Heart right ventricle (tissue), 16 donors: ENCODE results near the gene ACSS2. TPM values are rescaled to one million over a fixed set of nuclear protein-coding genes. Genes with fewer than 3 reads are reported as not detected.

Experiments
- ATAC-seq, 8 donors: fragments of 200-7000 bp; cut with Tn5 transposase; one replicate each; pipeline ENCODE4 v1.9.1; 2020; ENCODE audit warnings: mild to moderate bottlenecking in 8 of 8, moderate library complexity in 8 of 8, moderate number of reproducible peaks in 1 of 8
- DNase-seq, 2 donors: peaks; one replicate each; pipeline ENCODE4 v3.0.0-alpha.2; 2020
- H3K27ac ChIP-seq, 10 donors: fragments of 200-600 bp; sonication (generic) in 2 of 10; one replicate each; pipeline versions ENCODE4 v1.5.0 to v1.8.0; 2020 to 2022; ENCODE audit warnings: mild to moderate bottlenecking in 3 of 10
- H3K27me3 ChIP-seq, 7 donors: fragments of 200-600 bp; one replicate each; pipeline ENCODE4 v1.8.0; 2021 to 2022; ENCODE audit warnings: mild to moderate bottlenecking in 2 of 7
- H3K36me3 ChIP-seq, 9 donors: fragments of 200-600 bp; sonication (generic) in 1 of 9; one replicate each; pipeline versions ENCODE4 v1.5.0 to v1.8.0; 2020 to 2022; ENCODE audit warnings: mild to moderate bottlenecking in 2 of 9
- H3K4me1 ChIP-seq, 9 donors: fragments of 200-600 bp; sonication (generic) in 1 of 9; one replicate each; pipeline versions ENCODE4 v1.5.0 to v1.8.0; 2020 to 2022; ENCODE audit warnings: mild to moderate bottlenecking in 4 of 9
- H3K4me3 ChIP-seq, 10 donors: fragments of 200-600 bp; sonication (generic) in 2 of 10; one replicate each; pipeline versions ENCODE4 v1.5.0 to v1.8.0; 2020 to 2022; ENCODE audit warnings: mild to moderate bottlenecking in 7 of 10, moderate library complexity in 2 of 10
- H3K9me3 ChIP-seq, 11 donors: fragments of 200-600 bp in 10 of 11; sonication (generic) in 2 of 11; one replicate each; pipeline versions ENCODE4 v1.5.0 to v1.8.0; 2013 to 2022; ENCODE audit warnings: mild to moderate bottlenecking in 2 of 11, control low read depth in 1 of 11, moderate library complexity in 1 of 11
- WGBS, 2 donors: extraction: QIAGEN DNeasy Blood & Tissue Kit; methylation state at CpG; one replicate each; pipeline ENCODE4 v1.1.7; 2013; ENCODE audit warnings: inconsistent platforms in 1 of 2; 5-methylcytosine and 5-hydroxymethylcytosine counted together
- intact Hi-C, 10 donors: fragments of 100-400 bp; cut with DNase I; formaldehyde crosslinking; loops; one replicate each; pipeline versions ENCODE4 v1.11.1 to v1.14.2; 2022
- polyA plus RNA-seq, 2 donors: library from polyadenylated mRNA; stranded (reverse); fragments of 200-250 nt; gene quantifications; one replicate each; pipeline ENCODE4 v1.2.3, GENCODE V29; 2013
- total RNA-seq, 10 donors: library from RNA; stranded (reverse); fragmentation: NEBNext Ultra II Directional in 3 of 10; extraction: Animal tissue kit (Norgen Biotek cat#: 25700) in 3 of 10; gene quantifications; one replicate each; pipeline versions ENCODE4 v1.2.1 to v1.2.4, GENCODE V29; 2021 to 2023
- TF ChIP-seq, protein P1 (sequence below), 9 donors: fragments of 200-600 bp; sonication (generic) in 2 of 9; IDR thresholded peaks; one replicate each; pipeline versions ENCODE4 v1.5.0 to v1.8.0; 2021 to 2022; ENCODE audit warnings: antibody characterized with exemption in 9 of 9, mild to moderate bottlenecking in 5 of 9, moderate library complexity in 1 of 9
- donor health status: Arrhythmogenic right ventricular cardiomyopathy.
- donor health status: ischemic (EF 13 %, LVEDD 7.1; RV severe dilation, severe dysfunction).
- donor health status: healthy with polysubstance abuse.
- donor health status: DM: no; HTN: yes; CAD: no.
- donor health status: DM: no; HTN: no; CAD: no.
- donor health status: ischemic (EF 25% LVEDD 6.9; RV normal size, moderate dysfunction).
- donor health status: ischemic (EF 25% LVEDD 5.7; RV mildly dilated, moderate dysfunction).
- donor health status: healthy.
- donor health status: DM: yes; HTN: yes; CAD: no.
- donor health status: Ischemic cardiomyopathy.
- donor health status: ischemic (EF 35%, LVEDD 5.7; RV mildly dilated, moderate dysfunction).
- donor health status: nonischemic (EF 11% LVEDD 7.7; RV severe dilation, severe dysfunction).
- donor health status: DM: yes; HTN: yes; CAD: no.
- donor health status: PGD.
- donor health status: ischemic (EF 29% LVEDD 5.4; RV normal size, mild dysfunction).
- donor health status: nonischemic (EF 23%, LVEDD 6.1; RV moderate dilation, normal function).

Gene ACSS2
- total and polyA plus RNA-seq, 12 donors: 65.4 to 213 (median 104) TPM

DNA sequence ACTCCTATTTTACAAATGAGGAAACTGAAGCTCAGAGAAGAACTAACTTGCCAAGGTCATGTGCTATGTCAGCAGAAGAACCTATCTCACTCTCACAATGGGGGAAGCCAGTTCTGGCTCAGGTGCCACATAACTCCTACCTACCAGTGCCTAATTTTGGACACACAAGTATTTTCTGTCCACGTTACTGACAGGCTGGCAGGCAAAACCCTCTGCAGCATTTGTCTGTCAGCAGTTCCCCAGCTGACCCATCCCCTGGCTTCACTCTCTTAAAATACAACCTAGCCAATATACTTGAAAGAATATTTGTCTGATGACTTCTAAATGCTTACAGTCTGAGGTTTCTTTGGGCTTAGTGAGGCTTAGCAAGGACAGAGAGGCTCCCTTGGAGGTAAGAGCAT, 63.7 kb downstream of the ACSS2 start:
- intact Hi-C loops: no loop called here
- 39 to 67% methylated on average over 1 of the region's 1 CpG for WGBS, 2 donors

DNA sequence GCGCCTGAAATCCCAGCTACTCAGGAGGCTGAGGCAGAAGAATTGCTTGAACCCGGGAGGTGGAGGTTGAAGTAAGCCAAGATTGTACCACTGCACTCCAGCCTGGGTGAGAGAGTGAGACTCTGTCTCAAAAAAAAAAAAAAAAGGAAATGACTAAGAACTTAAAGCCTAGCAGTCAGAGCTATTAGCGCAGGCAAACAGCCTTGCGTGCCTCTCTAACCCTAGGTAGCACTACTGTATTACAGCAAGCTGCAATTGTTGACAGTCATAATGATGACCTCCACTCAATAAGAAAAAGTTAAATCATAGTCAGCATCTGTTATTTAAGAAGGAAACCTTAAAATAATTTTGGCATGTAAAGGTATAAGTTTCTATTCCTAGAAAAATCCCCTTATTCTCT, 64.8 kb downstream of the ACSS2 start:
- H3K27me3 ChIP-seq: no peaks in the 10 kb centered on the region
- TF ChIP-seq, protein P1, sequence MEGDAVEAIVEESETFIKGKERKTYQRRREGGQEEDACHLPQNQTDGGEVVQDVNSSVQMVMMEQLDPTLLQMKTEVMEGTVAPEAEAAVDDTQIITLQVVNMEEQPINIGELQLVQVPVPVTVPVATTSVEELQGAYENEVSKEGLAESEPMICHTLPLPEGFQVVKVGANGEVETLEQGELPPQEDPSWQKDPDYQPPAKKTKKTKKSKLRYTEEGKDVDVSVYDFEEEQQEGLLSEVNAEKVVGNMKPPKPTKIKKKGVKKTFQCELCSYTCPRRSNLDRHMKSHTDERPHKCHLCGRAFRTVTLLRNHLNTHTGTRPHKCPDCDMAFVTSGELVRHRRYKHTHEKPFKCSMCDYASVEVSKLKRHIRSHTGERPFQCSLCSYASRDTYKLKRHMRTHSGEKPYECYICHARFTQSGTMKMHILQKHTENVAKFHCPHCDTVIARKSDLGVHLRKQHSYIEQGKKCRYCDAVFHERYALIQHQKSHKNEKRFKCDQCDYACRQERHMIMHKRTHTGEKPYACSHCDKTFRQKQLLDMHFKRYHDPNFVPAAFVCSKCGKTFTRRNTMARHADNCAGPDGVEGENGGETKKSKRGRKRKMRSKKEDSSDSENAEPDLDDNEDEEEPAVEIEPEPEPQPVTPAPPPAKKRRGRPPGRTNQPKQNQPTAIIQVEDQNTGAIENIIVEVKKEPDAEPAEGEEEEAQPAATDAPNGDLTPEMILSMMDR (IDR thresholded peaks at IDR 0.05): no peak

More for the DNA sequence above, 63.7 kb downstream of the ACSS2 start:
- Histone ChIP-seq H3K4me3 (no peak overlapping the region), H3K27ac (peak overlapping the region in 9 of 10 donors; percentile 40 to 85 (median 80)), H3K9me3 (no peaks in the 10 kb centered on the region), H3K27me3 (no peaks in the 10 kb centered on the region), H3K36me3 (peaks cover 0 to 89% (median 12%) of the 10 kb centered on the region in 9 donors), H3K4me1 (peaks cover 0 to 42% (median 23%) of the 10 kb centered on the region in 9 donors)
- DNase-seq: peak in 1 of 2 donors; percentile 57
- ATAC-seq: peak; percentile 50 to 87 (median 78)
- TF ChIP-seq, protein P1 (IDR thresholded peaks at IDR 0.05): no peak

DNA sequence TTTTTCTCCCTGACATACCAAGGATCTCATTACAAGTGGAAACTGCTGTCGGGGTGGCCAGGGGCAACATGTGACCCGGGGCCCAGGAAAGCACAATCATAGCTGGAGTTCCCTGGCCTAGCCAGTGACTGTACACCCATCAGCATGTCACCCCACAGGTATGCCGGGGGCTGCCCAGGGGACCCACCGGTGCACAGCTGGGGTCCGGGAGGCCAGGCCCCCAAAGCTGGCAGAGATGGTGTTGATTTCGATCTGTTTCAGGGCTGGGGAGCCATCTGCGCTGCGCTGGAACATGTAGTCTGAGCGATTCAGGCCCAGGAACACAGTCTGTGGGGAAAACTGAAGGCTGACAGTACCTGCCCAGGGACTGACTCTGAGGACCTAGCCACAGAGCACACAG, 65.9 kb downstream of the ACSS2 start:
- H3K27me3 ChIP-seq: no peaks in the 10 kb centered on the region
- WGBS, 2 donors: 91 to 92% methylated on average over 9 of the region's 9 CpGs
- DNase-seq (no peak), ATAC-seq (no peak)
- peaks cover 0 to 85% (median 12%) of the 10 kb centered on the region in 9 donors for H3K36me3 ChIP-seq
- no peak overlapping the region for H3K4me3 ChIP-seq
- H3K9me3 ChIP-seq: no peaks in the 10 kb centered on the region
- peaks cover 3 to 49% (median 23%) of the 10 kb centered on the region in 9 donors for H3K4me1 ChIP-seq
- TF ChIP-seq, protein P1 (IDR thresholded peaks at IDR 0.05): no peak
- H3K27ac ChIP-seq: no peak overlapping the region
- intact Hi-C loops: no loop called here

More for the DNA sequence above, 64.8 kb downstream of the ACSS2 start:
- intact Hi-C loops: no loop called here
- Histone ChIP-seq H3K27ac (peak overlapping the region in 5 of 10 donors; percentile 79 to 85 (median 83)), H3K4me1 (peaks cover 3 to 50% (median 23%) of the 10 kb centered on the region in 9 donors), H3K36me3 (peaks cover 0 to 88% (median 12%) of the 10 kb centered on the region in 9 donors), H3K9me3 (no peaks in the 10 kb centered on the region), H3K4me3 (no peak overlapping the region)
- 93 to 99% methylated on average over 4 of the region's 4 CpGs for WGBS, 2 donors
- no peak for ATAC-seq
- DNase-seq: no peak

DNA sequence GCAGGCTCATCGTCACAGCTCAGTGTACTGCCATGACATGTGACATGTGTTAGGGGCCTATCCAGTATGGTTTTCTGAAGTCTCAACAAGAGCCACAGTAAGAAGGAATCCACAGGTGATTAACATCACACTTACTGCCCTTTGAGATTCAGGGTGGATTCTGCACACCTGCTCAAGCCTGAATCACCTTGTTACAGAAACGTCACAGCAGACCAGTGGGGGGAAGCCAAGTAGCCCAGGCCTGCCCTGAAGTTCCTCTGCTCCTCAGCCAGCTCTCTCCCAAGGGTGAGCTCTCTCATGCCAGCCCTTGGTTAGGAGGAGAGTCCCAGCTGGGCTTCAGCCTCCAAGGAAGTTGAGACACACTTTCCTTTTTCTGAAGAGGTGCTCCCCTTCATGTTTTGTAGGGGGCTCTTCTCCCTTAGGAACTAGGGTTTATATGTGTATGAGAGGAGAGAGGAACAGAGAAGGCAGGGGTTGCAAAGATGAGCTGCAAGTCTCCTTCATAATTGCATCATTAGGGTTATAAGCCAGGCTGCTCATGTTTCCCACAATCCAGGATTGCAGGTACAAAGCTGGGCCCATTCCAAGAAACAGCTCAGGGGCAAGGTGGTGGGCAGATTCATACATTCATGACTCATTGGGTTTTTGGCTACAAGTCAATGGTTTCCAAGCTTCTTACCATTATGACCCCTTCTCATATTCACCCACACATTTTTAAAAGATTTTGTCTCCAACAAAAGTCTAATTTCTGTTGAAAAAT, 67.6 kb downstream of the ACSS2 start:
- TF ChIP-seq, protein P1 (IDR thresholded peaks at IDR 0.05): no peak
- WGBS, 2 donors: 87 to 89% methylated on average over 2 of the region's 2 CpGs
- ATAC-seq: no peak

More for the DNA sequence above, 67.6 kb downstream of the ACSS2 start:
- Histone ChIP-seq H3K4me3 (no peak overlapping the region), H3K36me3 (peaks cover 0 to 82% (median 12%) of the 10 kb centered on the region in 9 donors), H3K27ac (no peak overlapping the region), H3K9me3 (no peaks in the 10 kb centered on the region), H3K4me1 (peaks cover 3 to 33% (median 12%) of the 10 kb centered on the region in 9 donors), H3K27me3 (no peaks in the 10 kb centered on the region)
- intact Hi-C loops: no loop called here
- DNase-seq: no peak
